ENCODE measurements around the gene TP53AIP1. TPM values are rescaled to one million over a fixed set of nuclear protein-coding genes. Genes with fewer than 3 reads are reported as not detected.
"Not testable (repeated sequence)": the region's sequence is repeated elsewhere in the genome, so short reads cannot be mapped to it uniquely, and the experiment has no call there.

Gene TP53AIP1
- total RNA-seq, 1 donor from 2014 or later: 5.3 TPM

- no peak for DNase-seq
These were observed 17.4 kb downstream of the TP53AIP1 start for GRCh38 chr11:128925250-128925600.

- no peak for DNase-seq
These were observed 18.0 kb downstream of the TP53AIP1 start for GRCh38 chr11:128924510-128925249.

- DNase-seq: no peak
These were observed 18.6 kb downstream of the TP53AIP1 start for GRCh38 chr11:128924104-128924503.

GRCh38 chr11:128921793-128922192 lies 20.9 kb downstream of the TP53AIP1 start:
- DNase-seq: no peak

GRCh38 chr11:128920666-128921065 lies 22.0 kb downstream of the TP53AIP1 start:
- no peak for DNase-seq

GRCh38 chr11:128919635-128920034 lies 23.0 kb downstream of the TP53AIP1 start:
- not testable (repeated sequence) for DNase-seq

- DNase-seq: no peak
These were observed 23.5 kb downstream of the TP53AIP1 start for GRCh38 chr11:128919216-128919615.

- DNase-seq: no peak
These were observed 25.4 kb downstream of the TP53AIP1 start for GRCh38 chr11:128917144-128917724.

GRCh38 chr11:128916681-128917080 lies 26.0 kb downstream of the TP53AIP1 start:
- DNase-seq: no peak

- no peak for DNase-seq
These were observed 26.6 kb downstream of the TP53AIP1 start for GRCh38 chr11:128916037-128916572.

GRCh38 chr11:128915149-128915521 lies 27.5 kb downstream of the TP53AIP1 start:
- DNase-seq: no peak

GRCh38 chr11:128914216-128915148 lies 28.2 kb downstream of the TP53AIP1 start:
- peak; percentile 49 for DNase-seq

- no peak for DNase-seq
These were observed 28.9 kb downstream of the TP53AIP1 start for GRCh38 chr11:128913806-128914205.

- DNase-seq: no peak
These were observed 31.0 kb downstream of the TP53AIP1 start for GRCh38 chr11:128911701-128912100.

- no peak for DNase-seq
These were observed 31.4 kb downstream of the TP53AIP1 start for GRCh38 chr11:128911239-128911638.

GRCh38 chr11:128910576-128910975 lies 32.1 kb downstream of the TP53AIP1 start:
- DNase-seq: no peak

- no peak for DNase-seq
These were observed 33.1 kb downstream of the TP53AIP1 start for GRCh38 chr11:128909438-128910125.

GRCh38 chr11:128908391-128909246 lies 34.1 kb downstream of the TP53AIP1 start:
- DNase-seq: no peak

- no peak for DNase-seq
These were observed 35.1 kb downstream of the TP53AIP1 start for GRCh38 chr11:128907585-128907984.

GRCh38 chr11:128906185-128907050 lies 36.3 kb downstream of the TP53AIP1 start:
- DNase-seq: no peak

Data from tongue (tissue), 2 donors.